HL-60 (cell line): Measurements from ENCODE around the gene SEC31B.
A peak's percentile ranks its signal among the peaks of the same experiment; 100 is the strongest.

Experiments
- DNase-seq, 2 experiments: peaks; one replicate each; pipeline ENCODE4 v3.0.0-alpha.2; 2010 to 2020; ENCODE audit warnings: low read depth in 1 of 2, low spot score in 1 of 2
- H3K27ac ChIP-seq: fragments of 250-450 bp; sonication (Bioruptor Pico); replicated peaks from 2 replicates; pipeline ENCODE4 v1.5.1; 2020; ENCODE audit warnings: mild to moderate bottlenecking, moderate library complexity
- H3K27me3 ChIP-seq: fragments of 250-450 bp; sonication (Bioruptor Pico); 2 replicates; pipeline ENCODE4 v1.5.1; 2021; ENCODE audit warnings: mild to moderate bottlenecking, moderate library complexity; ENCODE audit not compliant: insufficient read depth, poor library complexity, severe bottlenecking
- H3K4me3 ChIP-seq: replicated peaks from 2 replicates; pipeline ENCODE4 v1.5.1; 2011; ENCODE audit warnings: mild to moderate bottlenecking, control low read depth, low read length; ENCODE audit not compliant: insufficient read depth
- GABPA ChIP-seq: IDR thresholded peaks from 2 replicates; pipeline ENCODE4 v1.6.1; 2012; ENCODE audit warnings: low read depth
- POLR2AphosphoS5 ChIP-seq: IDR thresholded peaks from 2 replicates; pipeline ENCODE4 v1.6.1; 2012; ENCODE audit warnings: low read depth
- SPI1 ChIP-seq: IDR thresholded peaks from 2 replicates; pipeline ENCODE4 v1.6.1; 2012; ENCODE audit warnings: low read depth, mild to moderate bottlenecking, borderline replicate concordance
- TF ChIP-seq, protein P1 (sequence below): IDR thresholded peaks from one replicate; pipeline ENCODE4 v1.5.1; 2011; ENCODE audit warnings: low read length, control low read depth, inconsistent platforms; ENCODE audit not compliant: insufficient read depth
- TF ChIP-seq, protein P2 (sequence below): IDR thresholded peaks from 2 replicates; pipeline ENCODE4 v1.6.1; 2012; ENCODE audit warnings: low read depth; ENCODE audit not compliant: insufficient replicate concordance

Gene SEC31B

DNA sequence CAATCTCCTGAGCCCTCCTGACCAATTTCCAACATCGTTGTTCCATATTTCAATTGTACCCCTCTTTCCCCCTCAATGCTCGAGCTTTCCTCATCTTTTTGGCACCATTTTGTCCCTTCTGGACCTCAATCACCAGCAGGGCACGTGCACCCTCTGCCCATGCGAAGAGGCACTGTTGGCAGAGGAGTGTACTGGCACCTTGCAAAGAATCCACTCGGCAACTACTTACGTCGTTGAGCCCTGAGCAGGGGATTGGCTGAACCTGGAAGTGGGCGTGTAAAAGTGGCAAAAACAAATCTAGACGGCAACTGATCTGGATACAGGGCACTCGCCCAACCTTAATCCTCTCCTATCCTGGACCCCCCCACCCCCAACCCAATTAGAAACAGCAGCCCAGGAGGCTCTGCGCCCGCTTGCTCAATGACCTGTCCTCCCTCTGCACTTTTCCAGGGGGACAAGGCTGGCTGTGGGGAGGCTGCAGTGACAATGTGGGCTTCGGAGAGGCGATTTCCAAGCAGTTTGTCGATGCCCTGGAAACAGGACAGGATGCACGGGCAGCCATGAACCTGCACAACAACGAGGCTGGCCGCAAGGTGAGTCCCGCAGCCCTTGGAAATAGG, 38.1 kb downstream of the SEC31B start:
- H3K4me3 ChIP-seq = peak overlapping the region; percentile 9; the same call in 1 of the 2 replicates
- DNase-seq = peak; percentile 58 to 88
- H3K27ac ChIP-seq = no peak overlapping the region
- TF ChIP-seq GABPA (no peak), SPI1 (no peak)
- no peaks in the 10 kb centered on the region for H3K27me3 ChIP-seq

DNA sequence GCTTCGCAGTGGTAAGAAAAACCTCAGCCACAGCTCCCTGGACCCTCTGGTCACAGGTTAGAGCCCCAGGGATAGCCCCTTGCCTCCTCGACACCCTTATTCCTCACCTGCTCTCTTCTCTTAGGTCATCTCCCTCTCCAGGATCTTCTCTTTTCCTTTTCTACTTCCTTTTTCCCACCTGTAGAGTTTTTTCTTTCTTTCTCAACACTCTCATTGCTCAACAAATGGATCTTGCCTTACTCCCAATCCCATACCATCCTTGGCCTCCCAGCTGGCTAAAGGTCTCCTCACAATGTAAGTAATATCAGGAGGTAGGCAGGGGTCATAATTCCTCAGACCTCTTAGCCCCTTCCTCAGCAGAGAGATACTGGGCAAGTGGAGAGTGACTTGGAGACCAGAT, 39.7 kb downstream of the SEC31B start:
- Histone ChIP-seq H3K27ac (no peak overlapping the region), H3K27me3 (no peaks in the 10 kb centered on the region)
- TF ChIP-seq POLR2AphosphoS5 = no peak

DNA sequence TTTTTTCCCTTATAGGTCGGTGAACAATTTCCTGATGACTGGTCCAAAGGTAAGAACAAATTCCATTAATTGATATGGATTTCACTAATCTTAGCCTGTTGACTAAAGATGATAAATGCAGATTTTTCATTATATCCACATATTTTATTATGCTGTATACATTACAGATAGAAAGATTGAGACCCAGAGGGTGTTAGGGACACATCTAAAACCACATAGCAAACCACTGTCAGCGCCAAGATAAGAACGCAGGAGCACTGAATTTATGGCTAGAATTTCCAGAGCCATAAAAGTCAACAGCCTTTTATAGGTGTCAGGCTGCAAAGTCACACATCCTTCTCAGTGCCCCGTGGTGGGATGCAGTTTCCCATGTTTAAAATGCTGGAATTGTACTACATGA, 40.6 kb downstream of the SEC31B start:
- H3K27ac ChIP-seq = no peak overlapping the region
- TF ChIP-seq, protein P1, sequence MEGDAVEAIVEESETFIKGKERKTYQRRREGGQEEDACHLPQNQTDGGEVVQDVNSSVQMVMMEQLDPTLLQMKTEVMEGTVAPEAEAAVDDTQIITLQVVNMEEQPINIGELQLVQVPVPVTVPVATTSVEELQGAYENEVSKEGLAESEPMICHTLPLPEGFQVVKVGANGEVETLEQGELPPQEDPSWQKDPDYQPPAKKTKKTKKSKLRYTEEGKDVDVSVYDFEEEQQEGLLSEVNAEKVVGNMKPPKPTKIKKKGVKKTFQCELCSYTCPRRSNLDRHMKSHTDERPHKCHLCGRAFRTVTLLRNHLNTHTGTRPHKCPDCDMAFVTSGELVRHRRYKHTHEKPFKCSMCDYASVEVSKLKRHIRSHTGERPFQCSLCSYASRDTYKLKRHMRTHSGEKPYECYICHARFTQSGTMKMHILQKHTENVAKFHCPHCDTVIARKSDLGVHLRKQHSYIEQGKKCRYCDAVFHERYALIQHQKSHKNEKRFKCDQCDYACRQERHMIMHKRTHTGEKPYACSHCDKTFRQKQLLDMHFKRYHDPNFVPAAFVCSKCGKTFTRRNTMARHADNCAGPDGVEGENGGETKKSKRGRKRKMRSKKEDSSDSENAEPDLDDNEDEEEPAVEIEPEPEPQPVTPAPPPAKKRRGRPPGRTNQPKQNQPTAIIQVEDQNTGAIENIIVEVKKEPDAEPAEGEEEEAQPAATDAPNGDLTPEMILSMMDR = no peak
- no peak for TF ChIP-seq GABPA
- TF ChIP-seq POLR2AphosphoS5 = no peak
- no peak for TF ChIP-seq SPI1
- TF ChIP-seq, protein P2, sequence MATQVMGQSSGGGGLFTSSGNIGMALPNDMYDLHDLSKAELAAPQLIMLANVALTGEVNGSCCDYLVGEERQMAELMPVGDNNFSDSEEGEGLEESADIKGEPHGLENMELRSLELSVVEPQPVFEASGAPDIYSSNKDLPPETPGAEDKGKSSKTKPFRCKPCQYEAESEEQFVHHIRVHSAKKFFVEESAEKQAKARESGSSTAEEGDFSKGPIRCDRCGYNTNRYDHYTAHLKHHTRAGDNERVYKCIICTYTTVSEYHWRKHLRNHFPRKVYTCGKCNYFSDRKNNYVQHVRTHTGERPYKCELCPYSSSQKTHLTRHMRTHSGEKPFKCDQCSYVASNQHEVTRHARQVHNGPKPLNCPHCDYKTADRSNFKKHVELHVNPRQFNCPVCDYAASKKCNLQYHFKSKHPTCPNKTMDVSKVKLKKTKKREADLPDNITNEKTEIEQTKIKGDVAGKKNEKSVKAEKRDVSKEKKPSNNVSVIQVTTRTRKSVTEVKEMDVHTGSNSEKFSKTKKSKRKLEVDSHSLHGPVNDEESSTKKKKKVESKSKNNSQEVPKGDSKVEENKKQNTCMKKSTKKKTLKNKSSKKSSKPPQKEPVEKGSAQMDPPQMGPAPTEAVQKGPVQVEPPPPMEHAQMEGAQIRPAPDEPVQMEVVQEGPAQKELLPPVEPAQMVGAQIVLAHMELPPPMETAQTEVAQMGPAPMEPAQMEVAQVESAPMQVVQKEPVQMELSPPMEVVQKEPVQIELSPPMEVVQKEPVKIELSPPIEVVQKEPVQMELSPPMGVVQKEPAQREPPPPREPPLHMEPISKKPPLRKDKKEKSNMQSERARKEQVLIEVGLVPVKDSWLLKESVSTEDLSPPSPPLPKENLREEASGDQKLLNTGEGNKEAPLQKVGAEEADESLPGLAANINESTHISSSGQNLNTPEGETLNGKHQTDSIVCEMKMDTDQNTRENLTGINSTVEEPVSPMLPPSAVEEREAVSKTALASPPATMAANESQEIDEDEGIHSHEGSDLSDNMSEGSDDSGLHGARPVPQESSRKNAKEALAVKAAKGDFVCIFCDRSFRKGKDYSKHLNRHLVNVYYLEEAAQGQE = no peak
- no peak overlapping the region for H3K4me3 ChIP-seq
- DNase-seq = no peak
- no peaks in the 10 kb centered on the region for H3K27me3 ChIP-seq

More for the DNA sequence above, 39.7 kb downstream of the SEC31B start:
- no peak overlapping the region for H3K4me3 ChIP-seq
- DNase-seq = no peak

DNA sequence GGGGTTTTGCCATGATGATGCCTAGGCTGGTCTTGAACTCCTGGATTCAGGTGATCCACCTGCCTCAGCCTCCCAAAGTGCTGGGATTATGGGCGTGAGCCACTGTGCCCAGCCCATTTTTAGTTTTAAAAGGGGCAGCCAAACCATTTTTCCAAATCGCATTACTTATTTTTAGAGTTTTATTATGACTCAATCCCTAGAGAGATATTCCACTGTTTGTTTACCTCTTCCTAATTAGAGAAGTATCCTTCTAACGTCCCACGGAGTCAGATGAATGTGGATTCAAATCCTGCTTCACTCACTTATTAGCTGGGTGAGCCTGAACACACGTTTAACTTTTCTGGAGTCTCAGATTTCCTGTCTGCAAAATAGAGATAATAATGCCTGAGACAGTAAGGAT, 41.7 kb downstream of the SEC31B start:
- H3K27me3 ChIP-seq = no peaks in the 10 kb centered on the region

DNA sequence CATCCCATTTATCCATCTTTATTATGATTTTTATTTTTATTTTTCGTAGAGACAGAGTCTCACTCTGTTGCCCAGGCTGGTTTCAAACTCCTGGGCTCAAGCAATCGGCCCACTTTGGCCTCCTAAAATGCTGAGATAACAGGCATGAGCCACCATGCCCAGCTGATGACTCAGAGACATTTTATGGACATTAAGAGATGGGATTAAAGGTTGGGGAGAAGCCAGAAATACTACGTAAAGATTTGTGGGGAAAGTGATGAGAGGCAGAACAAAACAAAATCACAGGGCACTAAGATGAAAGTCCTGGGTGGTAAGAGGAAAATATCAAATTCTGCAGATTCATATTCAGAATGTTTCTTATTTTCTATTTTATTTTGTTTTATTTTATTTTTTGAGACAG, 49.3 kb downstream of the SEC31B start:
- DNase-seq = no peak
- Histone ChIP-seq H3K27ac (no peak overlapping the region), H3K4me3 (no peak overlapping the region), H3K27me3 (peaks cover under 1% of the 10 kb centered on the region)
- TF ChIP-seq, protein P2 = no peak
- TF ChIP-seq, protein P1 = no peak
- TF ChIP-seq SPI1 (no peak), GABPA (no peak), POLR2AphosphoS5 (no peak)

More for the DNA sequence above, 41.7 kb downstream of the SEC31B start:
- H3K4me3 ChIP-seq = no peak overlapping the region
- DNase-seq = no peak
- TF ChIP-seq SPI1 (no peak), GABPA (no peak)
- TF ChIP-seq, protein P1 = no peak
- H3K27ac ChIP-seq = no peak overlapping the region
